Keratinocyte (primary cell): ENCODE measurements around the gene BRD7.

ENCODE experiments used
- CTCF ChIP-seq, 3 experiments: IDR thresholded peaks in 1 of 3; conservative IDR thresholded peaks in 1 of 3; optimal IDR thresholded peaks in 1 of 3; 2 replicates in 2 of 3; 3 replicates in 1 of 3; pipeline versions ENCODE3 to v1.5.1; 2011; ENCODE audit warnings: low read length in 3 of 3, mild to moderate bottlenecking in 3 of 3, moderate library complexity in 2 of 3, control low read depth in 1 of 3, inconsistent platforms in 1 of 3; ENCODE audit not compliant: insufficient read depth in 2 of 3; ENCODE audit errors: extremely low read depth in 1 of 3
- EZH2 ChIP-seq: IDR thresholded peaks from one replicate; pipeline ENCODE4 v1.6.1; 2012; ENCODE audit warnings: inconsistent platforms, mild to moderate bottlenecking, low read length, moderate library complexity

- TF ChIP-seq CTCF (optimal IDR thresholded peaks at IDR 0.05 in 1 of 3, IDR thresholded peaks at IDR 0.05 in 1 of 3, conservative IDR thresholded peaks at IDR 0.05 in 1 of 3; ENCODE audit: extremely low read depth in 1 of 3, insufficient read depth in 2 of 3, low read length in 3 of 3) = no peak
- no peak for TF ChIP-seq EZH2
Measured at GRCh38 chr16:50377001-50377400, 8.2 kb upstream of the BRD7 start.
